Dedifferentiated amniotic fluid mesenchymal stem cell (primary cell): ENCODE measurements around the gene DNAJC17.

Experiments used
- DNase-seq: peaks from one replicate; pipeline ENCODE4 v3.0.0-alpha.2; 2016; ENCODE audit errors: extremely low spot score

The DNAJC17 gene

GRCh38 chr15:40830884-40831283 lies 23.6 kb upstream of the DNAJC17 start:
- DNase-seq, result no peak

GRCh38 chr15:40829115-40829514 lies 21.8 kb upstream of the DNAJC17 start:
- no peak for DNase-seq

GRCh38 chr15:40828447-40829036 lies 21.3 kb upstream of the DNAJC17 start, which contains the start of gene PPP1R14D:
TSS of gene PPP1R14D (minus strand) at chr15:40828708. CDS start at chr15:40828641, 67 bp downstream.
- DNase-seq, result no peak

GRCh38 chr15:40826423-40827075 lies 19.3 kb upstream of the DNAJC17 start:
- no peak for DNase-seq

GRCh38 chr15:40825661-40826422 lies 18.6 kb upstream of the DNAJC17 start:
- DNase-seq, result peak; percentile 20

- no peak for DNase-seq
These were observed 16.5 kb upstream of the DNAJC17 start for GRCh38 chr15:40823572-40824343.

GRCh38 chr15:40821195-40821594 lies 13.9 kb upstream of the DNAJC17 start:
- no peak for DNase-seq

- DNase-seq, result no peak
These were observed 11.8 kb upstream of the DNAJC17 start for GRCh38 chr15:40819048-40819447.

- no peak for DNase-seq
These were observed 7.9 kb upstream of the DNAJC17 start for GRCh38 chr15:40815042-40815698.

- no peak for DNase-seq
These were observed 5.6 kb upstream of the DNAJC17 start for GRCh38 chr15:40812721-40813425.

GRCh38 chr15:40808861-40809450 lies 1.7 kb upstream of the DNAJC17 start:
- DNase-seq, result no peak

GRCh38 chr15:40807888-40808461 lies 702 bp upstream of the DNAJC17 start:
- DNase-seq, result no peak

- no peak for DNase-seq
These were observed 623 bp downstream of the DNAJC17 start for GRCh38 chr15:40806672-40807027.

- DNase-seq, result no peak
These were observed 3.6 kb downstream of the DNAJC17 start for GRCh38 chr15:40803688-40804087.

- no peak for DNase-seq
These were observed 4.2 kb downstream of the DNAJC17 start for GRCh38 chr15:40803076-40803475.

- DNase-seq, result no peak
These were observed 7.8 kb downstream of the DNAJC17 start for GRCh38 chr15:40799523-40799922.

GRCh38 chr15:40796512-40796911 lies 10.8 kb downstream of the DNAJC17 start:
- DNase-seq, result no peak

- no peak for DNase-seq
These were observed 11.2 kb downstream of the DNAJC17 start for GRCh38 chr15:40796041-40796440.

GRCh38 chr15:40793216-40793989 lies 13.9 kb downstream of the DNAJC17 start:
- peak; percentile 74 for DNase-seq
